Heart left ventricle (tissue), 16 donors: Measurements from ENCODE around the gene FNTB. TPM values are rescaled to one million over a fixed set of nuclear protein-coding genes. Genes with fewer than 3 reads are reported as not detected.
A peak's percentile ranks its signal among the peaks of the same experiment; 100 is the strongest.
"Not testable (repeated sequence)": the region's sequence is repeated elsewhere in the genome, so short reads cannot be mapped to it uniquely, and the experiment has no call there.

ENCODE experiments used
- ATAC-seq, 4 donors: fragments of 200-7000 bp; cut with Tn5 transposase; one replicate each; pipeline ENCODE4 v1.9.1; 2020 to 2022; ENCODE audit warnings: moderate library complexity in 4 of 4, mild to moderate bottlenecking in 3 of 4, moderate number of reproducible peaks in 1 of 4
- DNase-seq, 5 donors: peaks; one replicate each; pipeline ENCODE4 v3.0.0-alpha.2; 2020
- H3K27ac ChIP-seq, 12 donors: fragments of 200-600 bp; sonication (generic) in 4 of 12; one replicate each; pipeline versions ENCODE4 v1.5.0 to v1.8.0; 2016 to 2022; ENCODE audit warnings: mild to moderate bottlenecking in 2 of 12
- H3K27me3 ChIP-seq, 9 donors: fragments of 200-600 bp; sonication (generic) in 2 of 9; one replicate each; pipeline versions ENCODE4 v1.5.1 to v1.8.0; 2016 to 2022; ENCODE audit warnings: mild to moderate bottlenecking in 3 of 9
- H3K36me3 ChIP-seq, 9 donors: fragments of 200-600 bp; sonication (generic) in 2 of 9; one replicate each; pipeline versions ENCODE4 v1.5.0 to v1.8.0; 2018 to 2022; ENCODE audit warnings: mild to moderate bottlenecking in 2 of 9
- H3K4me1 ChIP-seq, 12 donors: fragments of 200-600 bp; sonication (generic) in 4 of 12; one replicate each; pipeline versions ENCODE4 v1.5.0 to v1.8.0; 2016 to 2022; ENCODE audit warnings: mild to moderate bottlenecking in 3 of 12
- H3K4me3 ChIP-seq, 12 donors: fragments of 200-600 bp; sonication (generic) in 4 of 12; one replicate each; pipeline versions ENCODE4 v1.5.0 to v1.8.0; 2017 to 2022; ENCODE audit warnings: mild to moderate bottlenecking in 9 of 12, moderate library complexity in 4 of 12
- H3K9me3 ChIP-seq, 12 donors: fragments of 200-600 bp; sonication (generic) in 4 of 12; one replicate each; pipeline versions ENCODE4 v1.5.0 to v1.8.0; 2016 to 2022; ENCODE audit warnings: mild to moderate bottlenecking in 1 of 12
- CTCF ChIP-seq, 12 donors: fragments of 200-600 bp; sonication (generic) in 4 of 12; IDR thresholded peaks; one replicate each; pipeline versions ENCODE4 v1.5.0 to v1.8.0; 2018 to 2022; ENCODE audit warnings: antibody characterized with exemption in 12 of 12, mild to moderate bottlenecking in 5 of 12
- POLR2A ChIP-seq, 2 donors: fragments of 450-650 bp; IDR thresholded peaks; one replicate each; pipeline ENCODE4 v1.6.1; 2017; ENCODE audit warnings: antibody characterized with exemption in 2 of 2, mild to moderate bottlenecking in 2 of 2, moderate library complexity in 2 of 2
- WGBS, 4 donors: extraction: QIAGEN DNeasy Blood & Tissue Kit in 2 of 4; methylation state at CpG; one replicate each; pipeline versions ENCODE4 v1.1.5 to v1.1.7; 2013 to 2018; 5-methylcytosine and 5-hydroxymethylcytosine counted together
- intact Hi-C, 10 donors: fragments of 100-400 bp; cut with DNase I; formaldehyde crosslinking; loops; one replicate each; pipeline versions ENCODE4 v1.11.1 to v1.14.2; 2022
- polyA plus RNA-seq, 2 donors: library from polyadenylated mRNA; stranded (reverse); fragments of 200-250 nt; gene quantifications; one replicate each; pipeline ENCODE4 v1.2.3, GENCODE V29; 2013
- total RNA-seq, 9 donors: library from RNA; depleted of rRNA in 2 of 9; stranded (reverse); fragments of >200 nt in 2 of 9; fragmentation: NEBNext Ultra II Directional in 3 of 9; extraction: Animal tissue kit (Norgen Biotek cat#: 25700) in 3 of 9; gene quantifications; one replicate each; pipeline versions ENCODE4 v1.1.0 to v1.2.4, GENCODE V29; 2016 to 2023
- donor health status: ischemic (EF 13 %, LVEDD 7.1; RV severe dilation, severe dysfunction).
- donor health status: healthy with polysubstance abuse.
- donor health status: DM: no; HTN: yes; CAD: no.
- donor health status: DM: no; HTN: no; CAD: no.
- donor health status: ischemic (EF 25% LVEDD 6.9; RV normal size, moderate dysfunction).
- donor health status: ischemic (EF 25% LVEDD 5.7; RV mildly dilated, moderate dysfunction).
- donor health status: healthy.
- donor health status: DM: yes; HTN: yes; CAD: no.
- donor health status: ischemic (EF 35%, LVEDD 5.7; RV mildly dilated, moderate dysfunction).
- donor health status: nonischemic (EF 11% LVEDD 7.7; RV severe dilation, severe dysfunction).
- donor health status: DM: yes; HTN: yes; CAD: no.
- donor health status: PGD.
- donor health status: ischemic (EF 29% LVEDD 5.4; RV normal size, mild dysfunction).
- donor health status: nonischemic (EF 23%, LVEDD 6.1; RV moderate dilation, normal function).

Gene FNTB
- total and polyA plus RNA-seq, 11 donors = 10.5 to 22.5 (median 16.7) TPM

GRCh38 chr14:65084554-65085505, 98.1 kb downstream of the FNTB start:
- intact Hi-C loops = no loop called here
- Histone ChIP-seq H3K27ac (peak overlapping the region in 10 of 12 donors; percentile 14 to 77 (median 46)), H3K36me3 (peaks cover 0 to 83% (median 70%) of the 10 kb centered on the region in 9 donors), H3K27me3 (no peaks in the 10 kb centered on the region), H3K4me3 (no peak overlapping the region), H3K9me3 (peaks cover 0 to 5% (median 0%) of the 10 kb centered on the region in 12 donors), H3K4me1 (peaks cover 9 to 67% (median 50%) of the 10 kb centered on the region in 12 donors)
- DNase-seq (no peak), ATAC-seq (peak in 3 of 4 donors; percentile 50 to 59 (median 51))
- 57 to 73% (median 62%) methylated on average over 6 of the region's 6 CpGs for WGBS, 4 donors
- no peak for TF ChIP-seq CTCF (IDR thresholded peaks at IDR 0.05)
- TF ChIP-seq POLR2A (IDR thresholded peaks at IDR 0.05) = no peak

GRCh38 chr14:65086686-65087085, 100.0 kb downstream of the FNTB start:
- H3K4me1 ChIP-seq = peaks cover 6 to 67% (median 43%) of the 10 kb centered on the region in 12 donors
- H3K4me3 ChIP-seq, ATAC-seq, H3K9me3 ChIP-seq, H3K27me3 ChIP-seq, DNase-seq, H3K27ac ChIP-seq, intact Hi-C loops: not testable (repeated sequence)
- WGBS, 4 donors = 93 to 98% (median 97%) methylated on average over 4 of the region's 4 CpGs
- H3K36me3 ChIP-seq = peaks cover 0 to 92% (median 79%) of the 10 kb centered on the region in 9 donors

- DNase-seq, H3K4me3 ChIP-seq, H3K27ac ChIP-seq, ATAC-seq, intact Hi-C loops, H3K27me3 ChIP-seq, H3K9me3 ChIP-seq: not testable (repeated sequence)
- WGBS, 4 donors = 85 to 98% (median 88%) methylated on average over 8 of the region's 8 CpGs
- peaks cover 6 to 67% (median 44%) of the 10 kb centered on the region in 12 donors for H3K4me1 ChIP-seq
- peaks cover 0 to 92% (median 79%) of the 10 kb centered on the region in 9 donors for H3K36me3 ChIP-seq
These were observed 101.1 kb downstream of the FNTB start for GRCh38 chr14:65087835-65088234.

GRCh38 chr14:65092349-65092748, 105.7 kb downstream of the FNTB start:
- Histone ChIP-seq H3K36me3 (peaks cover 0 to 92% (median 64%) of the 10 kb centered on the region in 9 donors), H3K27ac (peak overlapping the region in 3 of 12 donors; percentile 8 to 65 (median 14)), H3K4me1 (peaks cover 11 to 85% (median 69%) of the 10 kb centered on the region in 12 donors), H3K9me3 (peaks cover 0 to 5% (median 0%) of the 10 kb centered on the region in 12 donors), H3K27me3 (no peaks in the 10 kb centered on the region), H3K4me3 (no peak overlapping the region)
- intact Hi-C loops = no loop called here
- TF ChIP-seq CTCF (IDR thresholded peaks at IDR 0.05) = no peak
- no peak for TF ChIP-seq POLR2A (IDR thresholded peaks at IDR 0.05)
- WGBS, 4 donors = 63 to 85% (median 77%) methylated on average over 2 of the region's 2 CpGs
- ATAC-seq (no peak), DNase-seq (no peak)

GRCh38 chr14:65095633-65096205, 109.0 kb downstream of the FNTB start:
- intact Hi-C loops = no loop called here
- TF ChIP-seq CTCF (IDR thresholded peaks at IDR 0.05) = no peak
- TF ChIP-seq POLR2A (IDR thresholded peaks at IDR 0.05) = no peak
- Histone ChIP-seq H3K36me3 (peaks cover 0 to 80% (median 46%) of the 10 kb centered on the region in 9 donors), H3K4me1 (peaks cover 16 to 100% (median 93%) of the 10 kb centered on the region in 12 donors), H3K4me3 (no peak overlapping the region), H3K27me3 (no peaks in the 10 kb centered on the region), H3K27ac (peak overlapping the region; percentile 14 to 75 (median 66)), H3K9me3 (no peaks in the 10 kb centered on the region)
- WGBS, 4 donors = 20 to 26% (median 25%) methylated on average over 3 of the region's 3 CpGs
- ATAC-seq (peak; percentile 78 to 86 (median 82)), DNase-seq (peak in 4 of 5 donors; percentile 66 to 74 (median 69))
